Measurements from ENCODE around the gene BMAL2.

The BMAL2 gene

GRCh38 chr12:27332714-27333402 lies at the start of gene BMAL2:
Gene BMAL2, plus strand, starts transcription at chr12:27332836. Its CDS starts 237 bp downstream, at chr12:27333073.
- no peak for DNase-seq (ENCODE audit: low spot score)

- no peak for DNase-seq (ENCODE audit: low spot score)
These were observed 48.6 kb upstream of the BMAL2 start for GRCh38 chr12:27284021-27284420.

DNA sequence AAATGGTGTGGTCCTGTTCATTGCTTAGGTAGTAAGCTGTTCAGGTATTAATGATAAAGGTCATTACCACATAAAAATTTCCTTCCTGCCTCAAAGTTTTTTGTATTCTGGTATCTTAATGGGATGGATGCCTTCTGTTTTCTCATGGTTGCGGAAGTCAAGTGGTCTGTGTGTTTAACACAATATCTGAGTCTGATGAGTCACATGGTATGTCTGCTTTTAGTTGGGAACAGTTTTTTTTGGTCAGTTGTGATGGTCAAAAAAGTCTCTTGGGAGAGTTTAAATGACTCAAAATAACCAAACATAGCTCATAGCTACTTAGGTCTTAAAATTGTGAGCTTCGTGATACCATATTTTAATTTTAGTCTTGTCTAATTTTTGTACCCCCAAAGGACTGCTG lies 47.9 kb upstream of the BMAL2 start:
- DNase-seq (ENCODE audit: low spot score): no peak

- DNase-seq (ENCODE audit: low spot score): no peak
These were observed 47.2 kb upstream of the BMAL2 start for GRCh38 chr12:27285403-27285802.

GRCh38 chr12:27289414-27289813 lies 43.2 kb upstream of the BMAL2 start:
- no peak for DNase-seq (ENCODE audit: low spot score)

- no peak for DNase-seq (ENCODE audit: low spot score)
These were observed 42.0 kb upstream of the BMAL2 start for GRCh38 chr12:27290501-27291168.

DNA sequence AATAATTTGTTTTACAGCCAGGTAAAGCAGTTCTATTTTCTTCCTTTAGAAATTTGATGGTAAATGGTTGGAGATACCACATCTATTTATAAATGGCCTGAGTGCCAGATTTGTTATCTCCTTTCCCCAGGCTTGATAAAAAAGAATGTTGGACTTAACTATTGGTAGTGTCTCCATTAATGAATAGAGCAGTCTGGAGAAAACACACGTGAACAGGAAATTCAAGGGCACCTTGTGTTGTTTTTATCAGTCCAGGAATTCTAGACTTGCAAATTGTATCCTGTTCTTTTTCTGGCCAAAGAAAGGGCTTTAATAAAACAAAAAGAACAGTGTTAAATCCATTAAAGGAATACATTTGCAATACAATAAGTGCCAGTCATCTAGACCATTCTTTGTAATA lies 40.8 kb upstream of the BMAL2 start:
- no peak for DNase-seq (ENCODE audit: low spot score)

DNA sequence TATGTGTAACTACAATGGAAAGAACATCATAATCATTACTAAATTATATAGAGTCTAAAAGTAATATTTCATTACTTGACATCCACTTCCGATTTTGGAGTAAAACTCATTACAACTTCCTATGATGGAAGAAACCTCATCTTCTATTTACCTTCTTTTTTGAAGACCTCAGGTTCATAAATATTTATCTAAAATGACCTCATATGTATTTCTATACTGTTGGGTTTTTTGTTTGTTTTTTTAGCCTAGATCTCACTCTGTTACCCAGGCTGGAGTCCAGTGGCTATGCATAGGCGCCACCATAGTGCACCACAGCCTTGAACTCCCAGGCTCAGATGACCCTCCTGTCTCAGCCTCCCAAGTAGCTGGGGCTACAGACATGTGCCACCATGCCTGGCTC lies 39.9 kb upstream of the BMAL2 start:
- DNase-seq (ENCODE audit: low spot score): no peak

- no peak for DNase-seq (ENCODE audit: low spot score)
These were observed 39.2 kb upstream of the BMAL2 start for GRCh38 chr12:27293463-27293862.

- no peak for DNase-seq (ENCODE audit: low spot score)
These were observed 36.0 kb upstream of the BMAL2 start for GRCh38 chr12:27296674-27297073.

DNA sequence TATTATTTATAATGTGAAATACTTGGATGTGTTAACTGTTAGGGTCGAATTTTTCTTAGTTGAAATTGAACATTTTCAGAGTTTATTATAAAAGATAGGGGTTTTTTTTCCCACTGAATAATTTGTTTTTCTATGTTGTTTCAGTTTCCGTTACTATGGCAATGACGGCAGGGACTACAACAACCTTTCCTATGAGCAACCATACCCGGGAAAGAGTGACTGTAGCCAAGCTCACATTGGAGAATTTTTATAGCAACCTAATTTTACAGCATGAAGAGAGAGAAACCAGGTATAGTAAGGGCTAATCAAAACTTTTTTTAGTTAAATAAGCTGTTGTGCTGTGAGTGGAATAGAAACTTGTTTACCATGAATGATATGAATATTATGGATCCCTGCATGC lies 35.1 kb upstream of the BMAL2 start:
- no peak for DNase-seq (ENCODE audit: low spot score)

DNA sequence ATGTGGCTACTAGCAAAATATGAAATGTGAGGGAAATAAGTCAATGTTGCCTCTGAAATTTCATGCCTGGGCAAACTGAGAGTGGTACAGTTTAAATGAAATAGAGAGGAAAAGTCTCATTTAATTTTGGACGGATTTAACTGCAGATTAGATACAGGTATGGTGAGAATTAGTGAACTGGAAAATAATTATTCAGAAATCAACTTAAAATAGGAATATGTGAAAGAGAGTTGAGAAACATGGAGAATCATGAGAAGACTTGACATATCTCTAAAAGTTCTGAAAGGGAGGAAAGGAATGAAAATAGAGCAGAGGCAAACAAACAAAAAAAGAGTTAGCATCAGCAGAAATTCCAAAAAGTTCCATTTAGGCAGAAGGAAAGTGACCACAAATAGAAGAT lies 33.5 kb upstream of the BMAL2 start:
- DNase-seq (ENCODE audit: low spot score): no peak

GRCh38 chr12:27300226-27300625 lies 32.4 kb upstream of the BMAL2 start:
- no peak for DNase-seq (ENCODE audit: low spot score)

DNA sequence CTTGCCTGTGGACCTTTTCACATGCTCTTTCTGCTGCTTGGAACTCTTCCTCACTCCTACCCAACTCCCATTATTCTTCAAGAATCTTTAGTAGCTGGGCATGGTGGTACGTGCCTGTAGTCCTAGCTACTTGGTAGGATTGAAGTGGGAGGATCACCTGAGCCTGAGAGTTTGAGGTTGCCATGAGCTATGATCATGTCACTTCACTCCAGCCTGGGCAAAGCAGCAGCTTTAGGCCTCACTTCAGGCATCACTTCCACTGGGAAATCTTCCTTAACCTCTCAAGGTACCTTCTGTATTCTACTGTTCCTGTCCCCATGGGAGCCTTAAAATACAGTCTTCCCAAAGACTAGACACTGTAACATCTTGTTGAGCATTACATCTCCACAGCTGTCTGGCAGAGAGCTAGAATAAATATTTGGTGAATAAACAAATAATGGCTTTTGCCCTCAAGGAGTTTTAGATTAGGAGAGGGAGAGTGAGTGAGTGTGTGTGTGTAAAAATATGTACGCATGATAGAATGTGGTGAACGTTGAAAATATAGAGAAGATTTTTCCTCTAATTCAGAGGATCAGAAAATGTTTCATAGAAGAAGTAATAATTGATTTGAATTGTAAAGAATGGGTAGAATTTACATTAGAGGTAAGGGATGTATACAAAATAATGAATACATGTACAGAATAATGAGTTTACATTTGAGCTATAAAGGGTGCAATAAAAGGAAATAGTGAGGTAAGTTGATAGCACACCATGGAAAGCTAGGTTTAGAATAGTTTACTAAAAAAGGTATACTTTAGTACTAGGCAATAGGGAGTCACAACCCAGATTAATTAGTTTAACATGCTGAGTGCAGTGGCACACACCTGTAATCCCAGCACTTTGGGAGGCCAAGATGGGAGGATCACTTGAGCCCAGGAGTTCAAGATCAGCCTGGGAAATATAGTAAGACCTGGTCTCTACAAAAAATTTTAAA lies 29.2 kb upstream of the BMAL2 start:
- no peak for DNase-seq (ENCODE audit: low spot score)

GRCh38 chr12:27304856-27305255 lies 27.8 kb upstream of the BMAL2 start:
- DNase-seq (ENCODE audit: low spot score): no peak

DNA sequence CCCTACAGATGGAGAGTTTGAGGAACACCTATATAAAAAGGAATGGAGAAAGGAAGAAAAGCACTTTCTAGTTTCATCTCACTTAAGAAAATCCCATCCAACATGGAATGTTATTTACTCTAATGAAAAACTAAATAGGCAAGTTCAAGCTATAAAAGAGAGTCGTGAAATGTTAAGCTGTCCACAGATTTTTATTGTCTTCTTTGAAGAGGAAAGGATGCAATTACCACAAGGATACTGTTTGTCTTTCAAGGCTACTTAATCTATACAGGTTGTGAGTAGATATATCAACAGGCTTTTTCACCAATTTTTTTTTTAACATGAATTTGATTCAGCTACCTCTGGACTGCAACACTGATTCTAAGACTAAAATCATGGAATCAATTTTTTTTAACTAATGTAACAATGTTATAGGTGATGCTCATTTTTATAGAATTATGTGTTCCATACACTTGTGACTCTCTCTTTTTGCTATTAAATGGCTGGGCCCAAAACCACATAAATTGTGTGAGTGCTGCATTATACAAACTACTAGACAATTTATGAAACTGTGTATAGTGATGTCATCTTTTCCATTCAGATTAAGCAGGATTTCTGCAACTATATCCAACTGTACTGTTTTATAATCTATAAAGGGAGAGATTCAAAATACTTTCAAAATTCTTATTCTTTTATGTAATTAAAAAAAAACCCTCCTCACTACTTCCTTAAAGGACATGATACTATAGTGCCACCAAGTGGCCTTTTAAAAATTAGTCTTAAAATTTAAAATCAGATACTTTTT lies 26.8 kb upstream of the BMAL2 start:
- peak; percentile 31 for DNase-seq (ENCODE audit: low spot score)

GRCh38 chr12:27309293-27309994 lies 23.2 kb upstream of the BMAL2 start:
- DNase-seq (ENCODE audit: low spot score): no peak

DNA sequence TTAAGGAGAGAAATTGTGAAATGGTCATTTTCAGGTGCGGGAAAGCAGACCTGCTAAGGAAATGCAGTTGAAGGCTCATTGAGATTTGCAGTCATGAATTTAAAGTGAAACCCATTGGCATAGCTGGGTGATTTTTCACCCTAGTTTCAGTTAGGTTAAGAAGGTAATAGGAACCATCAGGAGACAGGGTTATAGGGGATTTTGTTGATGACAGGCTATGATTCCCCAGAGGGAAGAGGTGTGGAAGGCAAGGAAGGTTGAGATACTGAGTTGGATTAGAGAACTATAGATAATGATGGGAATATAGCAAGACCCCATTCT lies 22.7 kb upstream of the BMAL2 start:
- DNase-seq (ENCODE audit: low spot score): no peak

GRCh38 chr12:27316947-27317346 lies 15.7 kb upstream of the BMAL2 start:
- DNase-seq (ENCODE audit: low spot score): no peak

GRCh38 chr12:27319409-27319808 lies 13.2 kb upstream of the BMAL2 start:
- DNase-seq (ENCODE audit: low spot score): no peak

DNA sequence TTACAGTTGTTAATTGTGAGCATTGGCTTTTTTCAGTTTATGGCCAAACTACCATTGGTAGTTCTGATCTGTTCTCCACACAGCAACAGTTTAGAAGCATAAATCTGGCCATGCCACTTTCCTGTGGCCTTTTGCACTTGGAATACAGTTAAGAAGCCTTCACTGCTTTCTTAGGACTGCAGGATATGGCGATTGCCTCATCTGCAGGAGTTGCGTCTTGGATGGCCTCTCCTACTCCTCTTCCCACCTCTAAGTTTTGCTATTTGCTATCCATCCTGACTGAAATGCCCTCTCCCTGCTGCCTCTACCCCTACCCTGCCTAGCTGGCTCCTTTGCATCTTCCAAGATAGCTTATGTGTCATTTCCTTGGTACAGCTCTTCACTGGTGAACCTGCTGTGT lies 12.8 kb upstream of the BMAL2 start:
- DNase-seq (ENCODE audit: low spot score): no peak
